Measurements from ENCODE around the gene SULT1C4. TPM values are rescaled to one million over a fixed set of nuclear protein-coding genes. Genes with fewer than 3 reads are reported as not detected.

SULT1C4 gene
- total and polyA plus RNA-seq, 2 experiments from 2014 or later, result 17.3 to 17.8 TPM

DNA sequence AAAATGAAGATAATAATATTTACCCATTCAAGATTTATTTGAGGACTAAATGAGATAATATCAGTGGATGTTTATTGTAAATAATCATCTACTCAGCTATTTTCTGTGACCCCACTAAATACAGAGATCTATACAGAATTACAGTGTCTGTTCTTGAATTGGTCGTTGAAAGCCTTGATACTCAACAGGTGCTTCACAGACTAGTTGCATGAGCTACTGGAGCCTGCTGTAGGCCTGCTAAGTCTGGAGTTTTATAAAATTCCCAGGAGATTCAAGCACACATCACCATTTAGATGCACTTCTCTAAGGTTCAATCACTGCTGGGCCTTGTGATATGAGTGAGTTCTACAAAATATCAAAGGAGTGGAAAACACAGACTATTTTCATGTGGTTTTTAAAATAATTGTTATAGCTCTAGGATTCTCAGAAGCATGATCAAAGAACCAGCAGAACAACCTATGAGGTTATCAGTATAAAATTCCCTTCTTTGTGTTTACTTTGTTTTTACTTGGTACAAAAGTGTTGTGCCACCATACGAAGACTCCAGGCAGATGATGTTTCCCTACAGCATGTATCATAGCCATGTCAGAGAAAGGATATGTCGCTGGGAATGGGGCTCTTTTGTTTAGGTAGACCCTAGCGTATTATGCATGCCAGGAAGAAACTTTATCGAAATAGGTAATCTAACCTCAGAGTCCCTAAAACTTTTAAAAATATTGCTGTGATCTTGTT lies 7.1 kb downstream of the SULT1C4 start:
- H3K4me1 ChIP-seq (ENCODE audit: insufficient read depth), result no peaks in the 10 kb centered on the region
- H3K4me3 ChIP-seq, result no peak overlapping the region
- H3K27ac ChIP-seq, result peak overlapping the region; percentile 71
- WGBS (ENCODE audit: low lambda C conversion rate, missing lambda C conversion rate), result 91% methylated on average over 5 of the region's 5 CpGs
- DNase-seq (ENCODE audit: low spot score), result no peak
- peaks cover 5% of the 10 kb centered on the region for H3K79me2 ChIP-seq
- H3K36me3 ChIP-seq (replicated peaks; ENCODE audit: insufficient read depth, low read depth), result no peaks in the 10 kb centered on the region
- no peak overlapping the region for H2AFZ ChIP-seq
- H3K27me3 ChIP-seq, result no peaks in the 10 kb centered on the region
- H3K4me2 ChIP-seq, result no peak overlapping the region
- H4K20me1 ChIP-seq (ENCODE audit: insufficient read depth, poor library complexity, severe bottlenecking), result no peaks in the 10 kb centered on the region
- TF ChIP-seq EZH2phosphoT487 (IDR thresholded peaks at IDR 0.05; ENCODE audit: low read depth, severe bottlenecking, unreplicated experiment) (no peak), EZH2 (IDR thresholded peaks at IDR 0.05; ENCODE audit: borderline replicate concordance) (no peak)
- TF ChIP-seq, protein P1, sequence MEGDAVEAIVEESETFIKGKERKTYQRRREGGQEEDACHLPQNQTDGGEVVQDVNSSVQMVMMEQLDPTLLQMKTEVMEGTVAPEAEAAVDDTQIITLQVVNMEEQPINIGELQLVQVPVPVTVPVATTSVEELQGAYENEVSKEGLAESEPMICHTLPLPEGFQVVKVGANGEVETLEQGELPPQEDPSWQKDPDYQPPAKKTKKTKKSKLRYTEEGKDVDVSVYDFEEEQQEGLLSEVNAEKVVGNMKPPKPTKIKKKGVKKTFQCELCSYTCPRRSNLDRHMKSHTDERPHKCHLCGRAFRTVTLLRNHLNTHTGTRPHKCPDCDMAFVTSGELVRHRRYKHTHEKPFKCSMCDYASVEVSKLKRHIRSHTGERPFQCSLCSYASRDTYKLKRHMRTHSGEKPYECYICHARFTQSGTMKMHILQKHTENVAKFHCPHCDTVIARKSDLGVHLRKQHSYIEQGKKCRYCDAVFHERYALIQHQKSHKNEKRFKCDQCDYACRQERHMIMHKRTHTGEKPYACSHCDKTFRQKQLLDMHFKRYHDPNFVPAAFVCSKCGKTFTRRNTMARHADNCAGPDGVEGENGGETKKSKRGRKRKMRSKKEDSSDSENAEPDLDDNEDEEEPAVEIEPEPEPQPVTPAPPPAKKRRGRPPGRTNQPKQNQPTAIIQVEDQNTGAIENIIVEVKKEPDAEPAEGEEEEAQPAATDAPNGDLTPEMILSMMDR (IDR thresholded peaks at IDR 0.05; ENCODE audit: poor library complexity), result no peak
- no peaks in the 10 kb centered on the region for H3K9me2 ChIP-seq (replicated peaks; ENCODE audit: insufficient read depth)
- H3K9me3 ChIP-seq (ENCODE audit: low read depth), result no peaks in the 10 kb centered on the region

- Histone ChIP-seq H3K36me3 (replicated peaks; ENCODE audit: insufficient read depth, low read depth) (no peaks in the 10 kb centered on the region), H2AFZ (no peak overlapping the region), H3K4me1 (ENCODE audit: insufficient read depth) (no peaks in the 10 kb centered on the region), H3K4me2 (peak overlapping the region; percentile 27), H3K9me3 (ENCODE audit: low read depth) (no peaks in the 10 kb centered on the region), H3K4me3 (no peak overlapping the region), H3K27ac (peak overlapping the region; percentile 71), H3K27me3 (no peaks in the 10 kb centered on the region), H3K79me2 (no peaks in the 10 kb centered on the region), H3K9me2 (replicated peaks; ENCODE audit: insufficient read depth) (no peaks in the 10 kb centered on the region), H4K20me1 (ENCODE audit: insufficient read depth, poor library complexity, severe bottlenecking) (no peaks in the 10 kb centered on the region)
- 91% methylated on average over 5 of the region's 5 CpGs for WGBS (ENCODE audit: low lambda C conversion rate, missing lambda C conversion rate)
- peak; percentile 34 for DNase-seq (ENCODE audit: low spot score)
- TF ChIP-seq EZH2phosphoT487 (IDR thresholded peaks at IDR 0.05; ENCODE audit: low read depth, severe bottlenecking, unreplicated experiment) (no peak), EZH2 (IDR thresholded peaks at IDR 0.05; ENCODE audit: borderline replicate concordance) (no peak)
- TF ChIP-seq, protein P1 (IDR thresholded peaks at IDR 0.05; ENCODE audit: poor library complexity), result no peak
Measured at GRCh38 chr2:108385411-108386071, 7.8 kb downstream of the SULT1C4 start.

DNA sequence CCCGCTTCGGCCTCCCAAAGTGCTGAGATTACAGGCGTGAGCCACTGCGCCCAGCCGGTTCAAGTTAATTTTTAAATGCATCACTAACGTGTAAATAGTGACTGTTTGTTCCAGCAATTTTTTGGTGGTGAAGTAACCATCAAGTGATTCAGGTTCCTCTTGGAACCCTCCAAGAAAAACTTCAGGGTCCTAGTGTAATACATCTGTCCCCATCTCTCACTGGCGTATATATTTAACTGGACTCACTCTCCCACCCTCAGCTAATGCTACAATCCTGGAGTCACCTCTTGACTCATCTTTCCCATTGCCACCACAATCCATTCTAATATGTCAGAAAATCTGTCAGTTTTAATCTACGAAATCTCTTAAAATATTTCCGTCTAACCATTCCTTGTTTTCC lies 10.3 kb downstream of the SULT1C4 start:
- no peak overlapping the region for H2AFZ ChIP-seq
- H3K79me2 ChIP-seq, result no peaks in the 10 kb centered on the region
- H3K4me2 ChIP-seq, result no peak overlapping the region
- 89% methylated on average over 9 of the region's 9 CpGs for WGBS (ENCODE audit: low lambda C conversion rate, missing lambda C conversion rate)
- H3K4me1 ChIP-seq (ENCODE audit: insufficient read depth), result no peaks in the 10 kb centered on the region
- no peak overlapping the region for H3K4me3 ChIP-seq
- no peak for DNase-seq (ENCODE audit: low spot score)
- no peaks in the 10 kb centered on the region for H4K20me1 ChIP-seq (ENCODE audit: insufficient read depth, poor library complexity, severe bottlenecking)
- no peaks in the 10 kb centered on the region for H3K27me3 ChIP-seq
- H3K9me2 ChIP-seq (replicated peaks; ENCODE audit: insufficient read depth), result no peaks in the 10 kb centered on the region
- H3K36me3 ChIP-seq (replicated peaks; ENCODE audit: insufficient read depth, low read depth), result no peaks in the 10 kb centered on the region
- peaks cover 2% of the 10 kb centered on the region for H3K9me3 ChIP-seq (ENCODE audit: low read depth)
- no peak overlapping the region for H3K27ac ChIP-seq
- TF ChIP-seq, protein P1 (IDR thresholded peaks at IDR 0.05; ENCODE audit: poor library complexity), result no peak
- TF ChIP-seq EZH2 (IDR thresholded peaks at IDR 0.05; ENCODE audit: borderline replicate concordance) (no peak), EZH2phosphoT487 (IDR thresholded peaks at IDR 0.05; ENCODE audit: low read depth, severe bottlenecking, unreplicated experiment) (no peak)

All from hepatocyte (in vitro differentiated cells).